ENCODE results near the gene GAL3ST2.
"Not testable (repeated sequence)": the region's sequence is repeated elsewhere in the genome, so short reads cannot be mapped to it uniquely, and the experiment has no call there.

GAL3ST2 gene

DNA sequence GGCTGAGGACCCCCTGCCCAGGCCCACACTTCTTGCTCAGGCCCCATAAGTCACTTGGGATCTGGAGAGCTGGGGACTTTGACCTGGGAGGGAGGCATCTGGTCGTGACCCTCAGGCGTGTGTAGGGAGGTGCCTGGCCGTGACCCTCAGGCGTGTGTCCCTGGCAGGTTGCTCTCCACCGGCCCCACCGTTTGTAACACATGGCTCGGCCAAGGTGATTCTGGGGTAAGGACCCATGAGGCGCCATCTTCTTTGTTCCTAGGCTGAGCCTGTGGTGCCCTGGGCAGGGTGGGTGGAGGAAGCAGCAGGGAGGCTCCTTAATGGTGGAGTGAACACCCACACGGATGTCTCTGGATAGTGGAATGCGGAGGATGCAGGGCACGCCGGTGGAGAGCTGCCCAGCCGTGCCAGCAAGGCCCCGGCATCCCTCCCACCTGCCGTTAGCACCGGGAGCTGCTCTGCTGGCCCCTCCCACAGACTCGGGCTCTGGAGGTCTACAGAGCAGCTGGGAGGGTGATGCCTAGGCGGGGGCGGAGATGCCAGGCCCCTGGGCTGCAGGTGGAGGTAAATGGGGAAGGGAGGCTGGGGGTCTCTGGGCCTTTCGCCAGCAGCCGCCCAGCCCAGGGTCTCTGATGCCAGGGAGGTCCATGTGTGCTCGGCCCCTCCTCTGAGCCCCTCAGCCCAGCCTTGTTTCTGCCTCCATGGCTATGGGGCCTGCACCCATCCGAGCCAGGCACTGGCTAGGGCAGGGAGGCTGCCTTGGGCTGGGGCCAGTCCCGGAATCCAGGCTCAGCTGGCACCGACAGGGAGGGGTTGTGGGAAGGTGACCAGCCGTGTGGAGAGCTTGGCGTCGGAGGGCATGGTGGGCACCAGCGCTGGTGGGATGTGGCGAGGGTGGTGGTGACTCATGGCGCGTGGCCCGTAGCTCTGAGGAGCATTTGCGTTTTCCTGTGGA, 1.1 kb upstream of the GAL3ST2 start:
- no peak overlapping the region for H3K4me3 ChIP-seq (ENCODE audit: low read depth, low read length)

DNA sequence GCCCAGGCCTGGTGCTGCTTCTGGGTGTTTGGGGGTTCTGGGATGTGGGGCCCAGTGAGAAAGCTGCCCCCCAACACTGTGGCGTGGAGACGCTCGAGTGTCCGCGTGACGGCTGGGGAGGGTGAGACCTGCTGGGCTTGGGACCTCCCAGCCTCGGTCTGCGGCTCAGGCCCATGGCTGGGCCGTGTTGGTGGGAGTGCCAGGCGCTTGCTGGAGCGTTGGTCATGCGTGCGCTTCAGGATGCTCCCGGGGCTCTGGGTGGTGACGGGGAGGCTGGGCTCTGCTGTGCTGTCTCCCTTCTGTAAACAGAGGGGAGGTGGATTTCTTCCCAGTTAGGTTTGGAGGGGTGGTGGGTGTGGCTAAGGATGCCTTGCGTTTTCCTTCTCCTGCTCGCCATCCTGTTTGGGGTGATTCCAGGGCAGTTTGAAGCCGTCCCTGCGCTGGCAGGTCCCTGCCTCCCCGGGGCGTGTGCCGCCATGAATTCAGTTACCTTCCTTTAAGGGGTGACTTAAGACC, 606 bp downstream of the GAL3ST2 start:
- H3K4me3 ChIP-seq (ENCODE audit: low read depth, low read length), result no peak overlapping the region
- TF ChIP-seq, protein P1, sequence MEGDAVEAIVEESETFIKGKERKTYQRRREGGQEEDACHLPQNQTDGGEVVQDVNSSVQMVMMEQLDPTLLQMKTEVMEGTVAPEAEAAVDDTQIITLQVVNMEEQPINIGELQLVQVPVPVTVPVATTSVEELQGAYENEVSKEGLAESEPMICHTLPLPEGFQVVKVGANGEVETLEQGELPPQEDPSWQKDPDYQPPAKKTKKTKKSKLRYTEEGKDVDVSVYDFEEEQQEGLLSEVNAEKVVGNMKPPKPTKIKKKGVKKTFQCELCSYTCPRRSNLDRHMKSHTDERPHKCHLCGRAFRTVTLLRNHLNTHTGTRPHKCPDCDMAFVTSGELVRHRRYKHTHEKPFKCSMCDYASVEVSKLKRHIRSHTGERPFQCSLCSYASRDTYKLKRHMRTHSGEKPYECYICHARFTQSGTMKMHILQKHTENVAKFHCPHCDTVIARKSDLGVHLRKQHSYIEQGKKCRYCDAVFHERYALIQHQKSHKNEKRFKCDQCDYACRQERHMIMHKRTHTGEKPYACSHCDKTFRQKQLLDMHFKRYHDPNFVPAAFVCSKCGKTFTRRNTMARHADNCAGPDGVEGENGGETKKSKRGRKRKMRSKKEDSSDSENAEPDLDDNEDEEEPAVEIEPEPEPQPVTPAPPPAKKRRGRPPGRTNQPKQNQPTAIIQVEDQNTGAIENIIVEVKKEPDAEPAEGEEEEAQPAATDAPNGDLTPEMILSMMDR (IDR thresholded peaks at IDR 0.05; ENCODE audit: low read depth, low read length), result no peak

More for the DNA sequence above, 1.1 kb upstream of the GAL3ST2 start:
- TF ChIP-seq, protein P1 (IDR thresholded peaks at IDR 0.05; ENCODE audit: low read depth, low read length), result no peak

DNA sequence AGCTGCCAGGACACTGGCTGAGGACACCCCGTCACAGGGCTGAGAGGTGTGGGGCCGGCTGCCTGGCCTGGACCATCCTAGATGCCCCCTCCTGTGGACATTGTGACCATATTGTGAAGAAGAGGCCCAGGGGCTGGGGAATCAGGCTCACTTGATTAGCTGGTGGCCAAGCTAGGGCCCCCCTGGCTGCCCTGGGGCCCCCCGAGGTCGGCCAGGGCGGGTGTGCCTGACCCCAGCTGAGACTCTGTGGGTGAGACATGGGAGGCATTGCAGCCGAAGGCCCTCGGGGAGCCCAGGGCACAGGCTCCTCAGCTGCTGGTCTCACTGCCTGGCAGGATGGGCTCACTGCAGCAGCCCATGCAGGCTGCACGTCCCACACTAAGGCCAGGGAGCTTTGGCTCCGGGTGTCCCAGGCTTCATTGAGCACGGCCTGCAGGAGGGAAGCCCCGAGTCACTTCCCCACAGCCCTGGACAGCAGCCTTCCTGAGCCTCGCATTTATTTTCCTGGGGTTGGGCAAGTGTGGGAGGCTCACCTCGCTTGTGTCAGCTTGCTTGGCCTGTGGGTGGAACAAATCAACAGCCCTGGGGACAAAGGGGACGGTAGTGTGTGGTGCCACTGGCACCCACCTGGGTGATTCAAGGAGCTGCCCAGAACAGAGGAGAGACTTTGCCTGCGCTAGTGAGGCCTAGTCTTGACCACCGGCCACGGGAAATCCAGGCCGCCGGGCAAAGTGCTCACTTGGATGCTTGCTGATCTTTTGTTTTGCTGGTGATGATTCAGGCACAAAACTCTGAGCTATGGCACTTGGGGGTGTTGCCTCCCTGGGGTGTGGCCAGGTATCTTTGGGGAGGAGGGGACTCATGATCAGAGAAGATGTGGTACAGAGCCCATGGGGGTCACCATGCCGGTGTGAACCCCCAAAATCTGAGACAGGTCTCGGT, 1.3 kb downstream of the GAL3ST2 start:
- H3K4me3 ChIP-seq (ENCODE audit: low read depth, low read length), result no peak overlapping the region
- TF ChIP-seq, protein P1 (IDR thresholded peaks at IDR 0.05; ENCODE audit: low read depth, low read length), result no peak

DNA sequence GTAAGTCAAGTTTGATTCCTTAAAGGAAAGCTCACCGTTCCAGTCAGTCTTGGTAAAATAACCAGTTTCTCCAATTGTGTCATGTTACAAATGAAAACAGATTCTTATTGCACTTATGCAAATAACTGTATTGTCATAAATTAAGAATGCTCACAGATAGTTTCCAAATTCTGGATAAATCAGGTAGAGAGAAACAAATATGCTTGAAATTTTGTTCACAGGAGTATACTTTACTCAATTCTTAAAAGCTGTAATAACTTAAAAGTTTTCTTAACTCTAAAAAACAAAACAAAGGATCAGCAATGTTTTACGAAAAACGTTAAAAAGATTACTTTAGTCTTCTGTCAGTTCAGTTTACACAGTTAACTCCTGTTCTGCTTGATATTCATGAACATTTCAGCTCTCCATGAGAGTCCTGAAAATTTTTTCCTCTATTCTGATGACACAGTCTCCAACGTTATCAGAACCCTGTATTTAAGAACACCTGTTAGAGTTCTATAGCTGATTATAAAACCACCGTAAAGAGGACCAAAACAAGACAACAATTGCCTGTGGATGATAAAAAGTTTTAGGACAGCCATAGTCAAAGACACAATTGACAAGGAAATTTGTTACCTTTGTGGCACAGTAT, 4.4 kb downstream of the GAL3ST2 start:
- H3K4me3 ChIP-seq (ENCODE audit: low read depth, low read length), result no peak overlapping the region
- TF ChIP-seq, protein P1 (IDR thresholded peaks at IDR 0.05; ENCODE audit: low read depth, low read length), result no peak

DNA sequence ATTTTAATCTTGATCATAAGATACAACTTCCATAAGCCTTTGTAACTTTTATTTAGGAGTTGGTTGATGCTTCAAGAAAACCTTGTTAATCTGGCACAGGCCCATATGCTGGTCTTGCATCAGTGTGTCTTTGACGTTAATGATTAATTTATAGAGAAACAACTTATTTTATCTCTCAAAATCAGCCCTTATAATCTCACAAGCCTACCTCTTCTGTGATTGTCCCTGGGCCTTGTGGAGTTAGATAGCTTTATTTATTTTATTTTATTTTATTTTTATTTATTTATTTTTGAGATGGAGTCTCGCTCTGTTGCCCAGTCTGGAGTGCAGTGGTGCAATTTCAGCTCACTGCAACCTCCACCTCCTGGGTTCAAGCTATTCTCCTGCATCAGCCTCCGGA, 5.4 kb downstream of the GAL3ST2 start:
- not testable (repeated sequence) for H3K4me3 ChIP-seq (ENCODE audit: low read depth, low read length)

DNA sequence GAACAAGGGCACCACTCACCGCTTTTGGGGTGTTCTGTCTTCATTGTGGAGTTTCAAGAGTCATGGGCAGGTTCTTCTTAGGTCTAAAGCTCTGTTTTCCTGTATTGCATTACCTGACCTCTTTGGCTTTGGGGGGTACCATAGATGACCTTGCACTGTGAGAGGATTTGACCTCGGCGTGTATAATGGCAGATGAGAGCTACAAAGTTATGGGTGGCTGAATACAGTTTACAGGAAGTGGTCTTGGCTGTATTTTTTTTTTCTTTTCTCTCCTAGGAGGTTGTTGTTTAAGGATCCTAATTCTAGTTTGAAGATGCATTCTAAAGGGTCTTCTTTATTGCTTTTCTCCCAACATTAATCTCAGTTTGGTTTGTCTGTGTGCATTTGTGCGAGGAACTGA, 11.5 kb downstream of the GAL3ST2 start:
- no peak overlapping the region for H3K4me3 ChIP-seq (ENCODE audit: low read depth, low read length)
- TF ChIP-seq, protein P1 (IDR thresholded peaks at IDR 0.05; ENCODE audit: low read depth, low read length), result no peak

DNA sequence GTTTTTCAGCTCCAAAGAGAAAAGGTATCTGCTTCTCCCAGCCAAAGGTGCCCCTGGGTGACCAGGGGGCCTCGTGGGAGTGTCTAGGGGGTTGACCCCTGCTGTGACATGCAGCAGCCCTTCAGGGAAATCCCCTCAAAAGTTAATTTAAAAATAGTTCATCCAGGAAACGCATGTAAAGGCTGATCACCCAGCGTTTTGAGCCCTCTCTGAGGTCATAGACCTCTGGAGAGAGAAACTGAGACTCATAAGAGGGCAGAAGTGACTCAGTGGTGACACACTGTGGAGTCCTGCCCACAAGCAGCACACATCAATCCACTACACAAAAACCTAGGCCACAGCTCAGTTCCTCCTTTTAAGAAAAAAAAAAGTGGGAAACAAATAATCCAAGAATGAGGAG, 11.9 kb downstream of the GAL3ST2 start:
- no peak overlapping the region for H3K4me3 ChIP-seq (ENCODE audit: low read depth, low read length)
- TF ChIP-seq, protein P1 (IDR thresholded peaks at IDR 0.05; ENCODE audit: low read depth, low read length), result no peak

DNA sequence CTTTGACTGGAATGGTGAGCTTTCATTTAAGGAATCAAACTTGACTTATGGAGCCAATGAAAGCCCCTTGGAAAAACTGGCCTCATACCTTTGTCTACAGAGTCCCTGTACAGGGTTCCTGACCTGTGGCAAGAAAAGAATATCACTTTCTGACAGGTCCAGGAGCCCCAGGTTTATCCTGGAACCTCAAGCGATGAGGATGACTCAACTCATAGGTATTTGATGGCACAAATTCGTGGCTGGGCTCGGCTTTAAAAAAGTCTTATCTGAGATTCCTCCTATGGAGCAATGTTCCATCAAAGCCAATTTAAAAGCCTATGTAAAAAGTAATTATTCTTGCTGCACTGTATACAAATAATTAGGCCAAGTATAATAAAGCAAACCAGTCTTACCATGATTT, 14.8 kb downstream of the GAL3ST2 start:
- not testable (repeated sequence) for H3K4me3 ChIP-seq (ENCODE audit: low read depth, low read length)

All from WI38 (cell line).